CD8-positive, alpha-beta memory T cell (primary cell): ENCODE measurements around the gene SLK. TPM values are rescaled to one million over a fixed set of nuclear protein-coding genes. Genes with fewer than 3 reads are reported as not detected.
A peak's percentile ranks its signal among the peaks of the same experiment; 100 is the strongest.

Experiments
- CTCF ChIA-PET: fragments of 350-600 bp; sonication (Branson Sonifier 250); formaldehyde crosslinking; loops from one replicate; lab custom pipeline; 2021; ENCODE audit warnings: antibody characterized with exemption; lab: Charles Lee
- POLR2A ChIA-PET: fragments of 350-600 bp; sonication (Branson Sonifier 250); formaldehyde crosslinking; loops from one replicate; lab custom pipeline; 2021; ENCODE audit warnings: antibody characterized with exemption; lab: Charles Lee
- DNase-seq, 5 donors: peaks; one replicate each; pipeline versions ENCODE4 v3.0.0 to v3.0.0-alpha.2; 2020 to 2022; ENCODE audit warnings: mixed read lengths in 1 of 5
- H3K27ac ChIP-seq: one replicate; pipeline ENCODE4 v1.7.0; 2013; ENCODE audit warnings: low read depth, mild to moderate bottlenecking, low read length, moderate library complexity
- H3K27me3 ChIP-seq: 2 replicates; pipeline ENCODE4 v1.7.0; 2013; ENCODE audit warnings: low read length, mild to moderate bottlenecking; ENCODE audit not compliant: insufficient read depth, poor library complexity, severe bottlenecking
- H3K36me3 ChIP-seq: 2 replicates; pipeline ENCODE4 v1.7.0; 2013; ENCODE audit warnings: mild to moderate bottlenecking, low read length, moderate library complexity; ENCODE audit not compliant: insufficient read depth
- H3K4me1 ChIP-seq: 2 replicates; pipeline ENCODE4 v1.7.0; 2013; ENCODE audit warnings: mild to moderate bottlenecking, low read length, moderate library complexity; ENCODE audit not compliant: insufficient read depth
- H3K4me3 ChIP-seq: 2 replicates; pipeline ENCODE4 v1.7.0; 2013; ENCODE audit warnings: mild to moderate bottlenecking, low read length
- H3K9me3 ChIP-seq: 2 replicates; pipeline ENCODE4 v1.7.0; 2013; ENCODE audit warnings: mild to moderate bottlenecking, low read length
- H3K27ac Mint-ChIP-seq, 8 donors: one replicate each; pipeline ENCODE4 v1.8.0; 2020 to 2021; ENCODE audit warnings: mixed read lengths in 8 of 8, mild to moderate bottlenecking in 6 of 8, inconsistent platforms in 3 of 8, moderate library complexity in 3 of 8
- H3K27me3 Mint-ChIP-seq, 2 donors: one replicate each; pipeline ENCODE4 v1.8.0; 2020 to 2021; ENCODE audit warnings: mixed read lengths in 2 of 2, mild to moderate bottlenecking in 1 of 2, moderate library complexity in 1 of 2
- H3K36me3 Mint-ChIP-seq, 3 donors: one replicate each; pipeline ENCODE4 v1.8.0; 2020 to 2021; ENCODE audit warnings: mixed read lengths in 3 of 3, inconsistent platforms in 1 of 3, mild to moderate bottlenecking in 1 of 3
- H3K4me1 Mint-ChIP-seq, 3 donors: one replicate each; pipeline ENCODE4 v1.8.0; 2020 to 2021; ENCODE audit warnings: mixed read lengths in 3 of 3, inconsistent platforms in 1 of 3, mild to moderate bottlenecking in 1 of 3
- H3K4me3 Mint-ChIP-seq, 7 donors: one replicate each; pipeline ENCODE4 v1.8.0; 2020 to 2021; ENCODE audit warnings: mixed read lengths in 7 of 7, mild to moderate bottlenecking in 6 of 7, moderate library complexity in 4 of 7, inconsistent platforms in 2 of 7
- H3K9me3 Mint-ChIP-seq, 5 donors: one replicate each; pipeline ENCODE4 v1.8.0; 2020 to 2022; ENCODE audit warnings: mixed read lengths in 5 of 5, mild to moderate bottlenecking in 3 of 5, moderate library complexity in 2 of 5, inconsistent platforms in 1 of 5
- polyA plus RNA-seq: library from polyadenylated mRNA; unstranded; fragments of 300-500 nt; fragmentation: Illumina TruSeq; gene quantifications from one replicate; pipeline ENCODE4 v1.2.3, GENCODE V29; 2021
- total RNA-seq, 2 experiments: library from RNA; stranded (reverse); gene quantifications; one replicate each; pipeline ENCODE4 v1.2.3, GENCODE V29; 2021

SLK gene
- total and polyA plus RNA-seq, 3 experiments from 2014 or later: 15.8 to 24.8 (median 23.7) TPM

DNA sequence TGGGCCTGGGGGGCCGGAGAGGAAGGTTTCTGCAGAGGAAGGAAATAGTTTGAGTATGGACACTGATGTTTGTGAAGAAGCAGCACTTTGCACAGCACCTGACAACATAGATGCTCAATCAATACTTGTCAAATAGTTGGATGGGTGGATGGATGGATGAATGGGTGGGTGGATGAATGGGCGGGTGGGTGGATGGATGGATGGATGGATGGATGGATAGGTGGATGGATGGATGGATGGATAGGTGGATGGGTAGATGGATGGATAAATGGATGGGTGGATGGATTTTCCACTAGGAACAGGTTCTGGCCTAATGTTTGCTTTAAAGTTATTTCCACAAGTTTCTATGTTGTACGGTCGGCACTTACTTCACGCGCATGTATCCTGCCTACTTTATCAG lies 73.4 kb downstream of the SLK start:
- Mint-ChIP-seq H3K4me3 (no peak overlapping the region), H3K27ac (no peak overlapping the region), H3K9me3 (no peaks in the 10 kb centered on the region), H3K27me3 (peaks cover 0 to 6% of the 10 kb centered on the region in 2 donors), H3K36me3 (no peaks in the 10 kb centered on the region), H3K4me1 (no peaks in the 10 kb centered on the region)
- no peaks in the 10 kb centered on the region for H3K4me1 ChIP-seq
- H3K27ac ChIP-seq: no peak overlapping the region
- POLR2A ChIA-PET: no interaction called here
- H3K27me3 ChIP-seq: no peaks in the 10 kb centered on the region
- no peaks in the 10 kb centered on the region for H3K36me3 ChIP-seq
- H3K9me3 ChIP-seq: no peaks in the 10 kb centered on the region
- CTCF ChIA-PET: no interaction called here
- DNase-seq: no peak
- no peak overlapping the region for H3K4me3 ChIP-seq

DNA sequence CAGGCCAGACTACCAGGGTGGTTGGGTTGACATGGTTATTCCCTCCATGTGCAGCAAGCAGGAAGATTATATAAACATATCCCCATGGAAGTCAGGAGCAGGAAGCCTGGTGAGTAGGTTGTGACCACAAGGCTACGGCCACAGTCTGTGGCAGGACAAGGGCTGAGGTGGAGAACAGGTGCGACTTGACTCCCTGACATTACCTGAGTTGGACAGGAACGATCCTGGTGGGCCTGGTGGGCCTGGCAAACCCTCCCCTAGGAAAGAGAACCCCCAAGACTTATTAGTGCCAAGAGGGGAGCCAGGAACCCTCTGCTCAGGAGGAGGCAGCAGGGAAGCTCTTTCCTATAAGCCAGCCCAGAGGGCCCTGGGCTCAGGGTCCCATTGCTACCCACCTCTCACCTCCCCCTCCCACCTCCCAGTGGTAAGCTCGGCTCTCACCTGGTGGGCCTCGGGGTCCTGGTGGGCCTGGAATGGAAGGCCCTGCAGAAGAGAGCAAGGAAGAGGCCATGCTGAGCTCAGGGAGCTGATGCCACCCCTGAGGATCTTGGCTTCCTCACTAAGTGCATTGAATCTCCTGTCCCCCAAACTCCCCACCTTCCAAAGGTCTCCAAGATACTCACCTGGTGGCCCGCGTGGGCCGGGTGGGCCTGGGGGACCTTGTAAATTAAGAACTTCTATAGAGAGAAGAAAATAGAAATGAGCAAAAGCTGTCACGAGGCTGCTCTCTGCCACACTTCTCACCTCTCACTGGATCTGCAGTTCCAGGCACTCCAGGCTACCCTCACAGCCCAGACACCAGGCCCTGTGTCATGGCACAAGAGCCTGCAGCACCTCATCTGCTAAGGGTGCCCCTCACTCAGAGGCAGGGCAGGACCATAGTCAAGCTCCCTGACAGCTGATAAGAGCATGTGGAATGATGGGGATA lies 74.2 kb downstream of the SLK start:
- H3K9me3 ChIP-seq: no peaks in the 10 kb centered on the region
- H3K4me1 ChIP-seq: no peaks in the 10 kb centered on the region
- no peaks in the 10 kb centered on the region for H3K36me3 ChIP-seq
- Mint-ChIP-seq H3K4me3 (no peak overlapping the region), H3K9me3 (no peaks in the 10 kb centered on the region), H3K4me1 (no peaks in the 10 kb centered on the region), H3K27me3 (peaks cover 0 to 6% of the 10 kb centered on the region in 2 donors), H3K27ac (no peak overlapping the region), H3K36me3 (no peaks in the 10 kb centered on the region)
- ChIA-PET CTCF (interaction anchor here (1.0 kb wide), 1 partner anchor 20 kb away, joined by 3 read pairs; no protein-coding TSS in a partner anchor), POLR2A (no interaction called here)
- no peak overlapping the region for H3K4me3 ChIP-seq
- no peak for DNase-seq
- no peaks in the 10 kb centered on the region for H3K27me3 ChIP-seq
- no peak overlapping the region for H3K27ac ChIP-seq

DNA sequence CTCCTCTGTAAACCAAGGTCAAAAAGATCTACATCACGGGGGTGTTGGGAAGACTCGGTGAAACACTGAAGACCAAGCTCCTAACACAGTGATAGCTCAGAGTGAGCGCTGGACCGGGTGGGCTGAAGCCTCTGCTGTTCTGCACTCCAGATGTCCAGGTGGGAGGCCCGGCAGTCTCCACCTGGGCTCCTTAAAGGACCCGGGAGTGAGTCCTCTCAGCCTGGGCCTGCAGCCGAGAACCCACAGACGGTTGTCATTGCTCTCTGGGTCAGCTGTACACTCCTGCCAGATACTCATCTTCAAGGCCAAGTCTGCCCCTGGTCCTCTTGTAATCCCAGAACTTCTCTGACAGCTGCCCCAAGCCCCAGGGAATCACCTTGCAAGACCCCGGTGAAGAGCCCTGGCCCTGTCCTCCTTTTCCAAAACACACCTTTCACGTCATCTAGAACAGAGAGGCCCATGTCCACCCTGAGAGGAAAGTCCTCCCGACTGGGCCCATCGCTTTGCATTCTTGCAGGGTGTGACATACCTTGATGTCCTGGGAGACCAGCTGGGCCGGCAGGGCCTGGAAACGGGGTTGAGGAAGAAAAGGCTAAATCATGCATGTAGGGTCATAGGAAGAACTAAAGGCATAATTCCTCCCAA lies 75.1 kb downstream of the SLK start:
- Histone ChIP-seq H3K9me3 (no peaks in the 10 kb centered on the region), H3K36me3 (no peaks in the 10 kb centered on the region), H3K4me1 (no peaks in the 10 kb centered on the region), H3K4me3 (no peak overlapping the region), H3K27ac (no peak overlapping the region), H3K27me3 (no peaks in the 10 kb centered on the region)
- ChIA-PET CTCF (interaction anchor here (1.0 kb wide), 1 partner anchor 19 kb away, joined by 3 read pairs; no protein-coding TSS in a partner anchor), POLR2A (no interaction called here)
- peak overlapping the region in 1 of 8 donors; percentile 82 for H3K27ac Mint-ChIP-seq
- no peak overlapping the region for H3K4me3 Mint-ChIP-seq
- no peaks in the 10 kb centered on the region for H3K9me3 Mint-ChIP-seq
- DNase-seq: no peak
- peaks cover 0 to 8% of the 10 kb centered on the region in 2 donors for H3K27me3 Mint-ChIP-seq
- H3K36me3 Mint-ChIP-seq: no peaks in the 10 kb centered on the region
- no peaks in the 10 kb centered on the region for H3K4me1 Mint-ChIP-seq

DNA sequence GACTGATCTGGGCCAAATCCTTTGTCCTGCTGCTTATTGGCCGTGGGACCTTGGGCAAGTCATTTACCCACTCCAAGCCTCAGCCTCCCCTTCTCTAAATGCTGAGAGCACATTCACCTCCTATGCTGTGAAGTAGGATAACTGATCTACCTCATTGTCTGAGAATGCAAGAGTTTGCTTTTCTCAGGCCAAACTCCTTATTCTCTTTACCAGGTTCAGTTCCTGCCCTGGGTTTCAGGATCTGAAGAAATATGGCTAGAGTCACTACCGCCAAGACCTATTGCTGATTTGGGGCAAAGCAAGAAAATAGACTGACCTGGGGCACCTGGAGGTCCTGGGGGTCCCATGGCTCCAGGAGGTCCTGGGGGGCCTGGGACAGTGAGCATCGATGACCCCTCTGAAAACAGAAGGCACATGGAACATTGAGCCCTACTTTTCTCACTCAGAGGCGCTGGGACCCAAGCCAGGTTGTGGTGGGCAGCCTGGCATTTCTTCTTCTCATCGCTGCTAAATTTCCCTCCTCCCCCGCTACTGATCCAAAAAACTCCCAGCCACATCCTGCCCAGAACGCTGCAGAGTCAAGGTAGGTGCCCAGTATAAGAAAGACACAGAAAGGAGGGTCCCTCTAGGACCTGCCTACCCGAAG lies 76.4 kb downstream of the SLK start:
- Histone ChIP-seq H3K27me3 (no peaks in the 10 kb centered on the region), H3K4me1 (no peaks in the 10 kb centered on the region), H3K36me3 (no peaks in the 10 kb centered on the region), H3K4me3 (no peak overlapping the region), H3K9me3 (no peaks in the 10 kb centered on the region), H3K27ac (no peak overlapping the region)
- H3K36me3 Mint-ChIP-seq: no peaks in the 10 kb centered on the region
- ChIA-PET CTCF (no interaction called here), POLR2A (no interaction called here)
- no peaks in the 10 kb centered on the region for H3K9me3 Mint-ChIP-seq
- H3K4me1 Mint-ChIP-seq: no peaks in the 10 kb centered on the region
- H3K27ac Mint-ChIP-seq: no peak overlapping the region
- no peak for DNase-seq
- H3K4me3 Mint-ChIP-seq: no peak overlapping the region
- peaks cover 2 to 10% of the 10 kb centered on the region in 2 donors for H3K27me3 Mint-ChIP-seq

DNA sequence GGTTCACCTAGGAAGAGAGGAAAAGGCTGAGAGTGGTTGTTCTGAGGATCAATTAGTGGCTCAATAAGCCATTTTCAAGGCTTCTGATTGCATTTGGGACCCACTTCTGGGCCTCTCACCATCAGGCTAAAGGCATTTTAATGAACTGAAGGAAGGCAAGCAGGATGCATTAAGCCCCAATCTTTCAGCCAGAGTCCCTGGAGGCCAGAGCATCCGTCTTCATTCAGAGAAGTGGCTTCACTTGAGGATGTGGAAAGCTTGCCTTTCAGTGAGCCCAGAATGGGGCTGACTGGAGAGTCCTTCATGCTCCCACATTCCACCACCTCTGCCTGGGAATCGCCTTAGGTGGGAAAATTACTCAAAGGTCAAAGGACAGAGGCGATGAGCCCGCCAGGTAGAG lies 76.9 kb downstream of the SLK start:
- Mint-ChIP-seq H3K36me3 (no peaks in the 10 kb centered on the region), H3K27ac (no peak overlapping the region), H3K9me3 (no peaks in the 10 kb centered on the region), H3K4me1 (no peaks in the 10 kb centered on the region), H3K27me3 (peaks cover 5 to 10% of the 10 kb centered on the region in 2 donors), H3K4me3 (no peak overlapping the region)
- H3K36me3 ChIP-seq: no peaks in the 10 kb centered on the region
- ChIA-PET CTCF (no interaction called here), POLR2A (no interaction called here)
- H3K27me3 ChIP-seq: no peaks in the 10 kb centered on the region
- H3K27ac ChIP-seq: no peak overlapping the region
- no peaks in the 10 kb centered on the region for H3K9me3 ChIP-seq
- H3K4me1 ChIP-seq: no peaks in the 10 kb centered on the region
- no peak overlapping the region for H3K4me3 ChIP-seq
- no peak for DNase-seq

DNA sequence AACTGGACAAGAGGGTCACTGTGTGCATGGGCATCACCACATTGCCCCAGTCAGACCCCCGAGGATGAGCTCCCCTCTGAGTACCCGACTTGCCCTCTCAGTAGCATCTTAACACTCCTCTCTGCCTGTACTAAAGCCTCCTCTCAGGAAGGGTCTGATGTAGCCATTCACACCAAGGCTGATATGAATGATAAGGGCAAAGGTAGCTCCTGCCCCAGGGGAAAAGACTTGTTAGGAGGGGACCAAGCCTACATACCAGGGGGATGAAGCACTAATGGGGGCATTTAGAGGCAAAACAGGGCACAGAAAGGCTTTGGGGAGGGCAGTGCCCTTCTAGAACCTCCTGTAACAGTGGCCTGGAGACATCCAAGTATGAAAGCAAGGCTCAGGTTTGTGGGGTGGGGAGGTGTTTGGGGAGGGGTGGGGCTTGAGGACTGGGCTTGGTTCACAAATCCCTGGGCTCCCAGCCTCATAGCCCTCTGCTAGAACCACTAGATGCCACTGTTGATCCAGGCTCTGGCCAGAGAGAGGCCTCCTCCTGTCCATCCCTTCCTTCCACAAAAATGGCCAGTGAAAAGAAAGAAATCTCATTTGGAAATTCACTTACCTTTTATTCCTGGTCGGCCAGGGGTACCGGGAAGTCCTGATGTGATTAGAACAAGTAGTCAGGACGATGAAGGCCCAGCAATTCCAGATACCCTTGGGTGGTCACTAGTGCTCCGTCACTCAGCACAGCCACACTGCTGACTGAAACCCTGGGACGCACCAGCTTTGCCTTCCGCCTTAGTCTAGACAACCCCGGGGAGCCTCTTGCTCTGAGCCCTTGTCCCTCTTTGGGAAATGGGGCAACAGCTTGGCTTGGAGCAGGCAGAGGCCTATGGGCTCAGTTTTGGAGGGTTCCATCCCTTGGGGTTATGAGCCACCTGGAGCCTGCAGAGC lies 78.5 kb downstream of the SLK start:
- Histone ChIP-seq H3K4me3 (no peak overlapping the region), H3K4me1 (no peaks in the 10 kb centered on the region), H3K27me3 (no peaks in the 10 kb centered on the region), H3K36me3 (no peaks in the 10 kb centered on the region), H3K9me3 (no peaks in the 10 kb centered on the region), H3K27ac (no peak overlapping the region)
- H3K27me3 Mint-ChIP-seq: peaks cover 5 to 10% of the 10 kb centered on the region in 2 donors
- no peaks in the 10 kb centered on the region for H3K4me1 Mint-ChIP-seq
- no peak overlapping the region for H3K27ac Mint-ChIP-seq
- H3K9me3 Mint-ChIP-seq: no peaks in the 10 kb centered on the region
- H3K4me3 Mint-ChIP-seq: no peak overlapping the region
- POLR2A ChIA-PET: no interaction called here
- H3K36me3 Mint-ChIP-seq: no peaks in the 10 kb centered on the region
- CTCF ChIA-PET: no interaction called here
- DNase-seq: no peak

DNA sequence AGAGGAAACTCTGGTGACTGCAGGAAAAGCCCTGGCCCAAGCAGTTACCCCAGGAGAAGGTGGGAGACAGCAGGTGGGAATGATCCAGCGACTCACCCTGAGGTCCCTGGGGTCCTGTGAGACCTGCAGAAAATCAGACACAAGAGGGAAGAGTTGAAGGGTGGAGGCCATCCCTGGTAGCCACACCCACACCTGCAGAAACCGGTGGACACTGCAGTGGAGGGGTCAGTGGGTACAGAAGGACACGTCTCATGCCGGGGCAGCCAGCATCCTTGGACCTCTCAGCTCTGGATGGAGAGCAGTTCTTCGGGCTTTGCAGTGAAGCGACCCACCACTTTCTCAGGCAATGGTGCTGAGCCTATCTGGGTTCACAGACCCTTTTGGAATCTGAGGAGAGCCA lies 79.7 kb downstream of the SLK start:
- no peak overlapping the region for H3K4me3 ChIP-seq
- H3K27ac ChIP-seq: no peak overlapping the region
- no peaks in the 10 kb centered on the region for H3K9me3 Mint-ChIP-seq
- no peaks in the 10 kb centered on the region for H3K9me3 ChIP-seq
- H3K36me3 Mint-ChIP-seq: no peaks in the 10 kb centered on the region
- POLR2A ChIA-PET: no interaction called here
- H3K36me3 ChIP-seq: no peaks in the 10 kb centered on the region
- H3K4me3 Mint-ChIP-seq: no peak overlapping the region
- no peaks in the 10 kb centered on the region for H3K4me1 Mint-ChIP-seq
- H3K27me3 ChIP-seq: no peaks in the 10 kb centered on the region
- DNase-seq: no peak
- peak overlapping the region in 1 of 8 donors; percentile 14 for H3K27ac Mint-ChIP-seq
- peaks cover 5 to 10% of the 10 kb centered on the region in 2 donors for H3K27me3 Mint-ChIP-seq
- CTCF ChIA-PET: no interaction called here
- H3K4me1 ChIP-seq: no peaks in the 10 kb centered on the region
